HG03139 (cell line): Measurements from ENCODE around the gene PRCD.

ENCODE experiments used
- ATAC-seq: cut with Tn5 transposase; IDR thresholded peaks from one replicate; pipeline ENCODE4 v1.9.1; 2021; ENCODE audit not compliant: unreplicated experiment

The PRCD gene

GRCh38 chr17:76538281-76538931, 1.4 kb upstream of the PRCD start:
- no peak for ATAC-seq

GRCh38 chr17:76538941-76539570, 788 bp upstream of the PRCD start:
- no peak for ATAC-seq

- no peak for ATAC-seq
Observed at GRCh38 chr17:76540381-76541300, 797 bp downstream of the PRCD start.

GRCh38 chr17:76541739-76542454, 2.1 kb downstream of the PRCD start:
- ATAC-seq: no peak

- no peak for ATAC-seq
Observed at GRCh38 chr17:76542566-76542971, 2.7 kb downstream of the PRCD start.

GRCh38 chr17:76542984-76543383, 3.1 kb downstream of the PRCD start:
- no peak for ATAC-seq

GRCh38 chr17:76543482-76543825, 3.6 kb downstream of the PRCD start:
- ATAC-seq: no peak

- no peak for ATAC-seq
Observed at GRCh38 chr17:76543826-76544545, 4.1 kb downstream of the PRCD start.

GRCh38 chr17:76544546-76545365, 4.9 kb downstream of the PRCD start:
- ATAC-seq: no peak

- no peak for ATAC-seq
Observed at GRCh38 chr17:76545918-76546555, 6.2 kb downstream of the PRCD start.

GRCh38 chr17:76546556-76547182, 6.8 kb downstream of the PRCD start:
- ATAC-seq: no peak

- ATAC-seq: no peak
Observed at GRCh38 chr17:76547183-76547641, 7.4 kb downstream of the PRCD start.

- ATAC-seq: no peak
Observed at GRCh38 chr17:76547642-76548202, 7.9 kb downstream of the PRCD start.

- ATAC-seq: no peak
Observed at GRCh38 chr17:76548378-76549214, 8.8 kb downstream of the PRCD start.

- no peak for ATAC-seq
Observed at GRCh38 chr17:76549215-76549518, 9.3 kb downstream of the PRCD start.

- ATAC-seq: no peak
Observed at GRCh38 chr17:76549539-76549938, 9.7 kb downstream of the PRCD start.

- no peak for ATAC-seq
Observed at GRCh38 chr17:76550712-76551615, 11.1 kb downstream of the PRCD start.
